ENCODE measurements around the gene RLN3. TPM values are rescaled to one million over a fixed set of nuclear protein-coding genes. Genes with fewer than 3 reads are reported as not detected.
"Not testable (repeated sequence)": the region's sequence is repeated elsewhere in the genome, so short reads cannot be mapped to it uniquely, and the experiment has no call there.

RLN3 gene
- polyA plus RNA-seq, 1 donor (not counting 4 experiments of a cell fraction or from before 2014, with no cell fraction given) = not detected

GRCh38 chr19:14022469-14022868 is 5.5 kb upstream of the RLN3 start:
- Histone ChIP-seq H3K79me2 (ENCODE audit: control insufficient read depth, insufficient read depth, low read length) (no peaks in the 10 kb centered on the region), H3K4me3 (ENCODE audit: control insufficient read depth in 2 of 3, extremely low read depth in 1 of 3, insufficient read depth in 2 of 3, low read depth in 1 of 3, low read length in 3 of 3) (no peak overlapping the region), H3K9me3 (ENCODE audit: control insufficient read depth, low read depth, low read length) (no peaks in the 10 kb centered on the region), H3K36me3 (ENCODE audit: control insufficient read depth in 2 of 2, extremely low read depth in 1 of 2, insufficient read depth in 2 of 2, low read length in 2 of 2) (no peaks in the 10 kb centered on the region), H3K9me1 (ENCODE audit: control insufficient read depth, extremely low read depth, insufficient read depth, low read length) (no peaks in the 10 kb centered on the region), H3K27ac (ENCODE audit: control insufficient read depth, insufficient read depth, low read length) (no peak overlapping the region), H3K4me1 (ENCODE audit: control insufficient read depth, extremely low read depth, insufficient read depth, low read length) (peaks cover 4% of the 10 kb centered on the region), H3K9ac (ENCODE audit: control insufficient read depth, extremely low read depth, insufficient read depth, low read length) (no peak overlapping the region), H4K20me1 (ENCODE audit: control insufficient read depth, extremely low read depth, insufficient read depth, low read length) (no peaks in the 10 kb centered on the region), H3K27me3 (ENCODE audit: control insufficient read depth, extremely low read depth, insufficient read depth, low read length) (no peaks in the 10 kb centered on the region), H3K4me2 (ENCODE audit: control insufficient read depth, extremely low read depth, insufficient read depth, low read depth, low read length) (no peak overlapping the region), H2AFZ (ENCODE audit: control insufficient read depth, low read length) (no peak overlapping the region)
- FAIRE-seq (no peak), DNase-seq (ENCODE audit: low read depth, low spot score) (no peak)
- TF ChIP-seq EZH2 (IDR thresholded peaks at IDR 0.05; ENCODE audit: low read length) = no peak
- dilution Hi-C loops (cut with MboI; ENCODE audit: extremely low pct_ligation_motif_present, low sequenced_read_pairs) = no loop called here

GRCh38 chr19:14023404-14024235 is 4.3 kb upstream of the RLN3 start:
- dilution Hi-C loops (cut with MboI; ENCODE audit: extremely low pct_ligation_motif_present, low sequenced_read_pairs) = no loop called here
- H2AFZ ChIP-seq (ENCODE audit: control insufficient read depth, low read length) = no peak overlapping the region

GRCh38 chr19:14026652-14027192 is 1.2 kb upstream of the RLN3 start:
- H3K4me2 ChIP-seq (ENCODE audit: control insufficient read depth, extremely low read depth, insufficient read depth, low read depth, low read length); H2AFZ ChIP-seq (ENCODE audit: control insufficient read depth, low read length); H3K27ac ChIP-seq (ENCODE audit: control insufficient read depth, insufficient read depth, low read length); H3K79me2 ChIP-seq (ENCODE audit: control insufficient read depth, insufficient read depth, low read length); H3K36me3 ChIP-seq (ENCODE audit: control insufficient read depth in 2 of 2, extremely low read depth in 1 of 2, insufficient read depth in 2 of 2, low read length in 2 of 2); dilution Hi-C loops (cut with MboI; ENCODE audit: extremely low pct_ligation_motif_present, low sequenced_read_pairs); H3K9me1 ChIP-seq (ENCODE audit: control insufficient read depth, extremely low read depth, insufficient read depth, low read length); H3K4me1 ChIP-seq (ENCODE audit: control insufficient read depth, extremely low read depth, insufficient read depth, low read length); H3K27me3 ChIP-seq (ENCODE audit: control insufficient read depth, extremely low read depth, insufficient read depth, low read length); H3K9ac ChIP-seq (ENCODE audit: control insufficient read depth, extremely low read depth, insufficient read depth, low read length); FAIRE-seq; H4K20me1 ChIP-seq (ENCODE audit: control insufficient read depth, extremely low read depth, insufficient read depth, low read length); DNase-seq (ENCODE audit: low read depth, low spot score); H3K9me3 ChIP-seq (ENCODE audit: control insufficient read depth, low read depth, low read length); H3K4me3 ChIP-seq (ENCODE audit: control insufficient read depth in 2 of 3, extremely low read depth in 1 of 3, insufficient read depth in 2 of 3, low read depth in 1 of 3, low read length in 3 of 3): not testable (repeated sequence)

More at GRCh38 chr19:14023404-14024235, 4.3 kb upstream of the RLN3 start:
- no peak for DNase-seq (ENCODE audit: low read depth, low spot score)
- Histone ChIP-seq H3K9ac (ENCODE audit: control insufficient read depth, extremely low read depth, insufficient read depth, low read length) (no peak overlapping the region), H3K9me1 (ENCODE audit: control insufficient read depth, extremely low read depth, insufficient read depth, low read length) (no peaks in the 10 kb centered on the region), H3K4me3 (ENCODE audit: control insufficient read depth in 2 of 3, extremely low read depth in 1 of 3, insufficient read depth in 2 of 3, low read depth in 1 of 3, low read length in 3 of 3) (no peak overlapping the region), H3K36me3 (ENCODE audit: control insufficient read depth in 2 of 2, extremely low read depth in 1 of 2, insufficient read depth in 2 of 2, low read length in 2 of 2) (no peaks in the 10 kb centered on the region), H3K4me2 (ENCODE audit: control insufficient read depth, extremely low read depth, insufficient read depth, low read depth, low read length) (no peak overlapping the region), H4K20me1 (ENCODE audit: control insufficient read depth, extremely low read depth, insufficient read depth, low read length) (no peaks in the 10 kb centered on the region), H3K9me3 (ENCODE audit: control insufficient read depth, low read depth, low read length) (no peaks in the 10 kb centered on the region), H3K27ac (ENCODE audit: control insufficient read depth, insufficient read depth, low read length) (no peak overlapping the region), H3K27me3 (ENCODE audit: control insufficient read depth, extremely low read depth, insufficient read depth, low read length) (no peaks in the 10 kb centered on the region), H3K79me2 (ENCODE audit: control insufficient read depth, insufficient read depth, low read length) (no peaks in the 10 kb centered on the region), H3K4me1 (ENCODE audit: control insufficient read depth, extremely low read depth, insufficient read depth, low read length) (peaks cover 4% of the 10 kb centered on the region)
- no peak for TF ChIP-seq EZH2 (IDR thresholded peaks at IDR 0.05; ENCODE audit: low read length)
- TF ChIP-seq, protein P1, sequence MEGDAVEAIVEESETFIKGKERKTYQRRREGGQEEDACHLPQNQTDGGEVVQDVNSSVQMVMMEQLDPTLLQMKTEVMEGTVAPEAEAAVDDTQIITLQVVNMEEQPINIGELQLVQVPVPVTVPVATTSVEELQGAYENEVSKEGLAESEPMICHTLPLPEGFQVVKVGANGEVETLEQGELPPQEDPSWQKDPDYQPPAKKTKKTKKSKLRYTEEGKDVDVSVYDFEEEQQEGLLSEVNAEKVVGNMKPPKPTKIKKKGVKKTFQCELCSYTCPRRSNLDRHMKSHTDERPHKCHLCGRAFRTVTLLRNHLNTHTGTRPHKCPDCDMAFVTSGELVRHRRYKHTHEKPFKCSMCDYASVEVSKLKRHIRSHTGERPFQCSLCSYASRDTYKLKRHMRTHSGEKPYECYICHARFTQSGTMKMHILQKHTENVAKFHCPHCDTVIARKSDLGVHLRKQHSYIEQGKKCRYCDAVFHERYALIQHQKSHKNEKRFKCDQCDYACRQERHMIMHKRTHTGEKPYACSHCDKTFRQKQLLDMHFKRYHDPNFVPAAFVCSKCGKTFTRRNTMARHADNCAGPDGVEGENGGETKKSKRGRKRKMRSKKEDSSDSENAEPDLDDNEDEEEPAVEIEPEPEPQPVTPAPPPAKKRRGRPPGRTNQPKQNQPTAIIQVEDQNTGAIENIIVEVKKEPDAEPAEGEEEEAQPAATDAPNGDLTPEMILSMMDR (optimal IDR thresholded peaks at IDR 0.05 in 1 of 3, IDR thresholded peaks at IDR 0.05 in 1 of 3, conservative IDR thresholded peaks at IDR 0.05 in 1 of 3; ENCODE audit: extremely low read depth in 1 of 3, insufficient read depth in 2 of 3, low read length in 3 of 3) = peak; percentile 35 to 47 (median 41)
- FAIRE-seq = no peak

Data from keratinocyte (primary cell).